CD1c-positive myeloid dendritic cell (primary cell): Measurements from ENCODE around the gene LHX5.

ENCODE experiments used
- DNase-seq: peaks from one replicate; pipeline ENCODE4 v3.0.0-alpha.2; 2016; ENCODE audit errors: extremely low spot score

Gene LHX5

DNA sequence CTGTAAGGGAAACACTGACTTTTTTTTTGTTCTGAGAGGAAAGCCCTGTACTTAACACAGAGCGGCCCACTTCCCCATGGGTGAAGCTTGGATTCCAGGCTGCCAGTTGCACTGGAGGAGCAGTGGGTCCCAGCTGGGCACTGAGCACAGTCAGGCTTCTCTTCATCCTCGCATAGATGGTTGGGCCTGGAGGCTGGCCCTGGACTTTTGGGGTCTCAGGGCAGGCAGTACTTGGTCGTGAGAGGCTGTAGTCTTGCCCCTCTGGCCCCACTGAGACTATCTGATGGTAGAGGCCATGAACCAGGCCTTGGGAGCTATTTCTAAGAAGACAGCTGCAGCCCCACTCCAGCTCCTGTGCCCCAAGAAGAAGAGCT is 6.2 kb upstream of the LHX5 start:
- DNase-seq = no peak

DNA sequence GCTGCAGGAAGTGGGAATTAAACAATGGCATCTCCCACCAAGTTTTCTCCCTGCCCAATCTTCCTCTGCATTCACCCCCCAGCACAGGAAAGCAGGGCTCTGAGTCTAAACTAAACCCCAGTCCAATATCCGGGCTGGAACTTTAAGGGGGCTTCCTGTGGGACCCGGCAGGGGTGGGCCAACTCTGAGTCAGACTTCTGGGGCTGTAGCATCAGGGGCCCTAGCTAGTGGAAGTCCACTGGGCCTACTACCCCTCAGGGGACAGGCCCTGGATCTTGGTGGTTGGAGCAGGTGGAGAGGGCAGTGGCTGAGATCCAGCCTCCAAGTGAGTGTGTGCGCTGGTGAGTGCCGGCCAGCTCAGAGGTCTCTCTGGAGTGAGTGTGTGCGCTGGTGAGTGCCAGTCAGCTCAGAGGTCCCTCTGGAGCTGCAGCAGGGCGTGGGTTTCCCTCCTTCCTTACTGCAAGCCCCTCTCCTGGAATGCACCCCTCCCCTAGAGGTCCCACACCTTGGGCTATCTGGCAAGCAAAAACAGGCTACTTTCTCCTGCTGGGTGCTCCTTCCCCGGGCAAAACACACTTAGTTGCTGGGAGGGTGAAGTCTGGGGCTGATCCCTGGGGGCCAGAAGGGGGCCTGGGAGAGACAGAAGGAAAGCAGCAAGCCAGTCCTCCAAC is 5.6 kb upstream of the LHX5 start:
- no peak for DNase-seq

DNA sequence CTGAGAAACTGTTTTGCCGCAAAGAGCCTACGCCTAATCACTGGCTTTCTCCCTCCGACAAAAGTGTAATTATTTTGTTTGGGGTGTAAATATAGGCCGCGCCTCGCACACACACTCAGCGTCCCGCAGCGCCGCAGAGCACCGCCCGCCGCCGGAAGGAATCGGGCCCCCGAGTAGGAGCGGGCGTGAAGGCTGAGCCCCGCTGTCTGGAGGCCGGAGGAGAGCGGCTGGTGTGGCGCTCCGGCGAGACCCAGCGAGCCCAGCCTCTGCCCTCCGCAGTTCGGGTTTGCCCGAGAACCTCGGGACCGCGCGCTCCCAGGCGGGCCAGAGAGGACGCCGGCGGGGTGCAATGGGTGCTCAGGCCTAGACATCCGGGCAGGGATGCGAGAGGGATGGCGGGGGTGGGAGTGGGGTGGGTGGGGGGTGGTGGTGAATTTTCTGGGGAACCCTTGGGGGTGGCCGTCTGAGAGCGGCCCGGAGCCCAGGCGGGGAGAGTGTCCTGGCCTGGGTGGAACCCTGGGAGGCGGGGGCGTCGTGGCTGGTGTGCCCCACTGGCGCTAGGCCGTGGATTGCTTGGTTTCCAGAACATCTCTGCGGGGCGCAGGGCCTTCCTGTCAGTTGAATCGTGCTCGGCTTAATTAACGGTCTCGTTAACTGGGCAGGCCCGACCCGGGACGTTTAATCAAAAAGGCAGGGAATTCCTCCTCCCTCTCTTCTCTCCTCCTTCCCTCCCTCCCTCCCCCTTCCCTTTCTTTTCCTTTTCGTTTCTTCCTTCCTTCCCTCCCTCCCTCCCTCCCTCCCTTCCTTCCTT is 4.7 kb upstream of the LHX5 start:
- no peak for DNase-seq

DNA sequence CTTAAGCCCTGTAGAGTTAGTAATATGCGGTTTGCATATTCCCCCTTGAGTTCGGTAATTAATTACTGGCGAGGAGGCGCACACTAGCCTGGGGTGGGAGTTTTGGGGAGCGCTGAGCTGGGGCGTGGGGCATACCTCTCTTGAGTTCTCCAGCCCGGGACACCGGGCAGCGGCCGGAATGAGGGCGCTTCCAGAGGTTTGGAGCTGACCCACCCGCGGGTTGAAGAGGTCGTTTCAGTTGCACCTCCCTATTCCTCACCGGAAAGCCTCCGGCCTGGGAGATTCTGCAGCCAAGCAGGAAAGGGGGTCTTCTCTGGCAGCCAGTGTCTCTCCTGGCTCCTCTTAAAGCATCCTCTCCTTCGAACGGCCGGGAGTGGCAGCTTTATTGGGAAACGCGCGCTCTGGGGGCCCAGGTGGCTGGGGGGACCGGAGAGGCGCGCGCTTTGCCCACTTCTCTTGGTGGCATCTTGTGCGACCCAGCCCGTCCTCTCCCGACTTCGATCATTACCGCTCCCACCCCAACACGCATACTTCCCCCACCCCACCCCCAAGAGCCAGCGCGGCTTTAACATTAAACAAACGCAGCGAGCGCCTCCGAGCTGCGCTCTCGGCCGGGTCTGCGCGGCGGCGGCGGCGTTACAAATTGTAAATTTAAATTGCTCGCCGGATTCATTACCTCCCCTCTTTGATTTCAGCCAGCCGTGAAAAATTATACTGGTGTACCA is 3.9 kb upstream of the LHX5 start:
- no peak for DNase-seq

- DNase-seq = no peak
Measured at GRCh38 chr12:113474635-113475436, 3.2 kb upstream of the LHX5 start.

DNA sequence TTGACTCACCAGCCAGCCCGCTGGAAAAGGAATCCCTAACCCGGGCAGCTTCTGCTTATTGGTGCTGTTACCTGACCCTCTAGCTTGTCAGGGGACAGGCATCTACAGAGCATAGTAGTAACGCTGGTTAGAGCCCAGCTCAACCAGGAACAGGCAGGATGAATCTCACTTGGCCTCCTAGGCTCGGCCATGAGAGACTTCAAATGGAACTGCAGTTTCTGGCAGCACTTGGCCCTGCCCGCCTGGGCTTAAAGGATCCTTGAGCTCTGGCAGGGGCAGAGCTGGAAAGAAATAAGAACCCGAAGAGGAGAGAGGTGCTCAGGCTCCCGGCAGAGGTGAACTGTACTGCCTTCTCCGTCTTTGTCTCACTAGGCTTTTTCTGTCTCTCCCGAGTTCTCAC is 2.3 kb upstream of the LHX5 start:
- DNase-seq = no peak

- DNase-seq = no peak
Measured at GRCh38 chr12:113473400-113473799, 1.7 kb upstream of the LHX5 start.

DNA sequence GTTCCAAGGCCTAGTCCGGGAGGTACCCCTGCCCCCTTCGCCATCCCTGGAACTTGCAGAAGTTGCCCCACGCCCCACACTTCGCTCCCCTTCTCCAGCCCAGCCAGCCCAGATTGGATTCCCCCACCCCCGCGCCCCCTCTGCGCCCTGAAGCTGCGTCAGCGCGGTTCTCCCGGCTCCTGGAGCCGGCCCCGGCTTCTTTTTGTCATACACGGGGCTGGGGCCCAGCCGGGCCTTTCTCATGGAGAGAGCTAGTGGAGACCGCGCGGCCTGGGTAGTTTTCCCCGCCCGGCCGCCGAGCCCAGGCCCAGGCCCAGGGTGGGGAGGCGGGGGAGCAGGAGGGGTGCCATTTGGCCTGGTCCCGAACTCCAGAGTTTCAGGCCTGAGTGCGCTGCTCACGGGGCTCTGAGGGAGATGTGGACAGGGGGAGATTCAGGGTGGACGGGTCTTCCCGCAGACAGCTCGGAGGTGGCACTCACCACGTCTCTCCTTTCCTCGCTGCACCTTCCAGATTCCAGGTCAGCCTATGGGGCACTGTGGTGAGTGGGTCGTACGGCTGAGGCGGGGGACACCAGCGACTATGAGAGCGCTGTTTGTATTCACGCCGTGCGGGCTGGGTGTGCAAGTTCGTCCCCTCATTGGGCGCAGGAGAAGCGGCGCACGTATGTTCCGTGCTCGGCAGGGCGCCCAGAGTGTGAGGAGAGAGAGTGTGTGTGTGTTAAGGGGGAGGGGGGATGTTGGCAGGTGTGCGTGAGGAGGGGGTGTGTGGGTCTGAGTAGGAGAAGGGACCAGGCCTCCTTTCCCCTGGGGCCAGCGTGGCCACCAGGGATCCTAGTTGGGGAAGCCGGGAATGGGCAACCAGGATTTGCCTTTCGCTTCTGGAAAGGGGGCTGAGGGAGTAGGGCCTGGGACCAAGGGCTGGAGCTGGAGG is 785 bp upstream of the LHX5 start:
- DNase-seq = no peak

GRCh38 chr12:113470871-113471618 is 626 bp downstream of the LHX5 start:
- no peak for DNase-seq

DNA sequence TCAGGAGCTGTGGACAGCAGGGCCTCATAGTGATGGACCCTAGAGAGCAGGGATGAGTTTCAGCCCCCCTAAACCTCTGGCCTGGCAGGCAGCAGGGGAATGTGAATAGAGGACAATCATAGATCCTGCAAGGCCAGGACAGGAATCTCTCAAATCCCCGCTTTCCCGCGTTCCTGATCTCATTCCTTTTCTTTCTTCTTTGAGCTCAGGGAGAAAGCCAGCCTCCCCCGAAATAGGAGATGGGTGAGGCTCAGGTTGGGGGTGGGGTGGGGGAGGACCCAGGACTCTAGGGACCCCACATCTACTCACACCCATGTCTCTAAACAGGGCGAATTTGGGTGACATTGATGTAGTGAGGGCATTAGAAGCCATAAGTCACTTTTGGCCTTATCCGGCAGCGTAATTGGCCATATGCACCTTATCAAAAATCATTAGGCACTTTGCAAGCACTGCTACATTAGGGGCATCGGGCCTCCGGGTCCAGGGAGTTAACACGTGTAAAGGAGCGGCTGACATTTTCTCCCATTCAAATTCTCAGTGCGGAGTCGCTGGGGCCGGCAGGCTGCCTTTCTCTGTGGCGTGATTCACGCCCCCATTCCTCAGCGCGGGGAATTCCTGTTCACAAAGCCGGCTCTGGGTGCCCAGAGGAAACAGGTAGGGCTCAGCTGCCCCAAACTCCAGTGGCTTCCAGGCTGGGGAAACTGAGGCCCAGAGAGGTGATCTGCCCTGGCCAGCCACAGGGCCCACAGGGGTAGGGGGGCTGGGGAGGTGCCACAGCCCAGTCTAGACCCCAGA is 1.5 kb downstream of the LHX5 start:
- DNase-seq = no peak

- no peak for DNase-seq
Measured at GRCh38 chr12:113469224-113469948, 2.3 kb downstream of the LHX5 start.

- no peak for DNase-seq
Measured at GRCh38 chr12:113468365-113469223, 3.1 kb downstream of the LHX5 start.

GRCh38 chr12:113467502-113468364 is 3.9 kb downstream of the LHX5 start:
- no peak for DNase-seq

DNA sequence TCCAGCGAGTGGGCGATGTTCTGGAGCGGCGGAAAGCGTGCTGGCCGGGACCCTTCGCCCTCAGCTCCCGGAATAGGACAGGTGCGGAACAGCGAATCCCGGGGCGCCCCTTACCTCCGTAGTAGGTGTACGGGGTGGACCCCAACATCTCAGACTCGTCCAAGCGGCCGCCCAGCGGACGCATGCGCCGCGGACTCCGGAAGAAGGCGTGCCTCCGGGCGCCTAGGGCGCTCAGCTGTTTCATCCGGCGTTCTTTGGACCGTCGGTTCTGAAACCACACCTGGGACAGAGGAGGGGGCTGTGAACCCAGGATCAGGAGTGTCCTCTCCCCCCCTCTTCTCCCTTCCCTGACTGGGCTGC is 4.5 kb downstream of the LHX5 start:
- DNase-seq = no peak

DNA sequence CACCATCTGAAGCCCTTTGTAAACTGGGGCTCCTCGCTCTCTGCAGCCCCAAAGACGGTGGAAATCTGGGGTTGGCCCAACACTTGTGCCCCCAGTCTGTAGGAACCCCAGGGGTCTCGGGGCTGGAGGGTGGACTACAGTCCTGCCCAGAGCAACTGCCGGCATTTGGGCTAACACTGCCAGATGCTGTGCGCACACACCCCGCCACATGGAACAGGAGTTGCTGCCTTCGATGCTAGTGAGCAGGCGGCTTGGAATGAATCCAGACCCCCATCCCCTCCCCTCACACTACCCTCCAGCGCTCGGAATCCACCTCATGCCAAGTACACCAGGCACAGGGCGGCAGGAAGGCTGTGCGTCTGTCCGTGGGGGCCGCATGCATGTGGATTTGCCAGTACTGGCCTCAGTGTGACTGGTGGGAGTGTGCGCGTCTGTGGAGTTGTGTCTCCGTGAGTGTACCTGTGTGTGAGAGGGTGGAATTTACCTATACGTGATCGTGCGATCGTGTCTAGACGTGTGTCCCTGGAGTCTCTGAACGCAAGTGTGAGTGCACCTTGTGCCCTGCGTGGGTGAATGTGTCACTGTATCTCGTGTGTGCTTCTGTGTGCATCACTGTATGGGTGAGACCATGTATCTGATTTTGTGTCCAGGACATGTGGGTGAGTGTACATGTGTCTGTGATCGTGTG is 5.1 kb downstream of the LHX5 start:
- no peak for DNase-seq

GRCh38 chr12:113465808-113466453 is 5.7 kb downstream of the LHX5 start:
- no peak for DNase-seq
